Measurements from ENCODE around the gene CDK5RAP1. TPM values are rescaled to one million over a fixed set of nuclear protein-coding genes. Genes with fewer than 3 reads are reported as not detected.

The CDK5RAP1 gene
- total and polyA plus RNA-seq, 2 of the 8 experiments (the other 6 are each of a cell fraction or from before 2014, with no cell fraction given), result 37.8 to 46.6 TPM

DNA sequence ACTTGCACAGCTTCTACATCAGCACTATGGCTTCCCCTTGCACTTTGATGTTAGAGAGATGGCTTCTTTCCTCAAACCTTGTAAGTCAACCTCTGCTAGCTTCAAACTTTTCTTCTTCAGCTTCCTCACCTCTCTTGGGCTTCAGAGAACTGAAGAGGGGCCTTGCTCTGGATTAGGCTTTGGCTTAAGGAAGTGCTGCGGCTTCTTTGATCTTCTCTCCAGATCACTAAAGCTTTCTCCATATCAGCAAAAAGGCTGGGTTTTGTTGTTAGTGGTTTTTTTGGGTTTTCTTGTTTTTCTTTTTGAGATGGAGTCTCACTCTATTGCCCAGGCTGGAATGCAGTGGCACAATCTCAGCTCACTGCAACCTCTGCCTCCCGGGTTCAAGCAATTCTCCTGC lies 24.0 kb downstream of the CDK5RAP1 start:
- Histone ChIP-seq H3K56ac (replicated peaks; ENCODE audit: insufficient read length, low read depth, low read length) (no peak overlapping the region), H2BK15ac (ENCODE audit: low read length) (no peak overlapping the region), H2BK20ac (ENCODE audit: low read length) (no peak overlapping the region), H3K4me2 (ENCODE audit: insufficient read depth in 1 of 2, low read depth in 2 of 2, low read length in 2 of 2) (no peak overlapping the region), H3K4me3 (ENCODE audit: extremely low read depth in 1 of 4, insufficient read depth in 2 of 4, low read depth in 3 of 4, low read length in 4 of 4) (no peak overlapping the region), H3K23ac (ENCODE audit: insufficient read length) (no peak overlapping the region), H3K27me3 (replicated peaks in 1 of 4; ENCODE audit: control insufficient read depth in 3 of 4, extremely low read depth in 1 of 4, insufficient read depth in 3 of 4, low read length in 3 of 4) (no peaks in the 10 kb centered on the region), H2AK5ac (ENCODE audit: low read depth, low read length) (no peak overlapping the region), H4K5ac (ENCODE audit: insufficient read length, low read depth, low read length) (no peak overlapping the region), H2BK5ac (ENCODE audit: low read depth, low read length) (no peak overlapping the region), H2BK120ac (replicated peaks; ENCODE audit: low read depth, low read length) (no peak overlapping the region), H2BK12ac (ENCODE audit: low read depth, low read length) (no peak overlapping the region), H3K18ac (ENCODE audit: extremely low read depth, low read length) (no peak overlapping the region), H4K91ac (replicated peaks; ENCODE audit: insufficient read length, low read length) (no peak overlapping the region), H2AFZ (ENCODE audit: low read length) (no peak overlapping the region), H4K20me1 (replicated peaks in 1 of 2; ENCODE audit: control insufficient read depth in 1 of 2, insufficient read depth in 2 of 2, low read length in 2 of 2) (peaks cover 0 to 3% of the 10 kb centered on the region in 2 experiments), H3K14ac (ENCODE audit: insufficient read length) (no peak overlapping the region), H3K36me3 (ENCODE audit: control insufficient read depth in 2 of 4, insufficient read depth in 4 of 4, low read length in 3 of 4) (peaks cover 4 to 38% (median 29%) of the 10 kb centered on the region in 4 experiments; a peak in 7 of 8 replicates), H3K4ac (replicated peaks; ENCODE audit: insufficient read length, low read depth, low read length) (no peak overlapping the region), H3K9ac (replicated peaks in 1 of 4; ENCODE audit: extremely low read depth in 1 of 4, low read depth in 3 of 4, low read length in 3 of 4) (no peak overlapping the region), H3K9me3 (ENCODE audit: insufficient read depth in 2 of 2, low read depth in 1 of 2, low read length in 1 of 2) (no peaks in the 10 kb centered on the region), H3K79me2 (ENCODE audit: control insufficient read depth in 1 of 2, insufficient read depth in 2 of 2, low read length in 2 of 2) (no peaks in the 10 kb centered on the region), H3K79me1 (ENCODE audit: low read depth, low read length) (no peaks in the 10 kb centered on the region), H3K4me1 (replicated peaks in 1 of 4; ENCODE audit: control insufficient read depth in 3 of 4, insufficient read depth in 4 of 4, low read length in 3 of 4) (no peaks in the 10 kb centered on the region; a peak in 1 of 7 replicates), H3K27ac (ENCODE audit: low read depth, low read length) (no peak overlapping the region), H3K23me2 (ENCODE audit: low read depth, low read length) (no peaks in the 10 kb centered on the region), H4K8ac (ENCODE audit: extremely low read depth, insufficient read depth, low read length) (no peak overlapping the region)
- FAIRE-seq (no peak), DNase-seq (ENCODE audit: low read depth in 1 of 2, low spot score in 2 of 2) (no peak)
- POLR2A ChIA-PET (ENCODE audit: partially characterized antibody), result interaction anchor here (0.9 to 1.2 kb wide), 2 partner anchors 8 to 16 kb away, joined by 3 read pairs; no protein-coding TSS in a partner anchor
- CTCF ChIA-PET (ENCODE audit: partially characterized antibody), result interaction anchor here (0.5 to 1.3 kb wide), 3 partner anchors 68 to 309 kb away, joined by 3 to 4 read pairs (median 3); no protein-coding TSS in a partner anchor
- WGBS, 2 experiments (ENCODE audit: extremely low coverage in 1 of 2, insufficient coverage in 1 of 2, insufficient read length in 1 of 2, insufficient replicate concordance in 2 of 2, low coverage in 1 of 2, low lambda C conversion rate in 2 of 2, missing lambda C conversion rate in 1 of 2), result 90% methylated on average over 2 of the region's 2 CpGs; no CpG with 5 or more reads in 1 of the 2 experiments
- no peak for TF ChIP-seq GTF2F1 (IDR thresholded peaks at IDR 0.05; ENCODE audit: borderline replicate concordance, low read depth, low read length)
- no peak for TF ChIP-seq BCL11A (IDR thresholded peaks at IDR 0.05; ENCODE audit: low read depth in 2 of 2, low read length in 2 of 2)
- TF ChIP-seq, protein P1, sequence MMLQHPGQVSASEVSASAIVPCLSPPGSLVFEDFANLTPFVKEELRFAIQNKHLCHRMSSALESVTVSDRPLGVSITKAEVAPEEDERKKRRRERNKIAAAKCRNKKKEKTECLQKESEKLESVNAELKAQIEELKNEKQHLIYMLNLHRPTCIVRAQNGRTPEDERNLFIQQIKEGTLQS (IDR thresholded peaks at IDR 0.05; ENCODE audit: insufficient read depth, low read depth, low read length), result no peak
- TF ChIP-seq, protein P2, sequence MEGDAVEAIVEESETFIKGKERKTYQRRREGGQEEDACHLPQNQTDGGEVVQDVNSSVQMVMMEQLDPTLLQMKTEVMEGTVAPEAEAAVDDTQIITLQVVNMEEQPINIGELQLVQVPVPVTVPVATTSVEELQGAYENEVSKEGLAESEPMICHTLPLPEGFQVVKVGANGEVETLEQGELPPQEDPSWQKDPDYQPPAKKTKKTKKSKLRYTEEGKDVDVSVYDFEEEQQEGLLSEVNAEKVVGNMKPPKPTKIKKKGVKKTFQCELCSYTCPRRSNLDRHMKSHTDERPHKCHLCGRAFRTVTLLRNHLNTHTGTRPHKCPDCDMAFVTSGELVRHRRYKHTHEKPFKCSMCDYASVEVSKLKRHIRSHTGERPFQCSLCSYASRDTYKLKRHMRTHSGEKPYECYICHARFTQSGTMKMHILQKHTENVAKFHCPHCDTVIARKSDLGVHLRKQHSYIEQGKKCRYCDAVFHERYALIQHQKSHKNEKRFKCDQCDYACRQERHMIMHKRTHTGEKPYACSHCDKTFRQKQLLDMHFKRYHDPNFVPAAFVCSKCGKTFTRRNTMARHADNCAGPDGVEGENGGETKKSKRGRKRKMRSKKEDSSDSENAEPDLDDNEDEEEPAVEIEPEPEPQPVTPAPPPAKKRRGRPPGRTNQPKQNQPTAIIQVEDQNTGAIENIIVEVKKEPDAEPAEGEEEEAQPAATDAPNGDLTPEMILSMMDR (IDR thresholded peaks at IDR 0.05; ENCODE audit: control extremely low read depth in 1 of 3, insufficient read depth in 1 of 3, low read depth in 1 of 3, low read length in 3 of 3), result no peak
- no peak for TF ChIP-seq BACH1 (IDR thresholded peaks at IDR 0.05; ENCODE audit: low read length)
- TF ChIP-seq TEAD4 (IDR thresholded peaks at IDR 0.05; ENCODE audit: low read depth, low read length), result no peak
- TF ChIP-seq GABPA (IDR thresholded peaks at IDR 0.05; ENCODE audit: borderline replicate concordance, insufficient read depth, low read length), result no peak
- TF ChIP-seq YY1 (IDR thresholded peaks at IDR 0.05; ENCODE audit: low read depth, low read length), result no peak
- no peak for TF ChIP-seq NANOG (IDR thresholded peaks at IDR 0.05; ENCODE audit: insufficient read depth, low read depth, low read length, poor library complexity, severe bottlenecking)
- no peak for TF ChIP-seq TBP (IDR thresholded peaks at IDR 0.05; ENCODE audit: low read depth, low read length)
- no peak for TF ChIP-seq ASH2L (IDR thresholded peaks at IDR 0.05; ENCODE audit: low read length)

Measured in H1 (cell line).